Neural crest cell (in vitro differentiated cells): Measurements from ENCODE around the gene NCL. TPM values are rescaled to one million over a fixed set of nuclear protein-coding genes. Genes with fewer than 3 reads are reported as not detected.
"Not testable (repeated sequence)": the region's sequence is repeated elsewhere in the genome, so short reads cannot be mapped to it uniquely, and the experiment has no call there.

Experiments used
- DNase-seq: peaks from one replicate; pipeline ENCODE4 v3.0.0; 2021; ENCODE audit warnings: low read depth, mixed read lengths, low spot score
- H3K27ac Mint-ChIP-seq: one replicate; pipeline ENCODE4 v1.8.0; 2021; ENCODE audit warnings: mild to moderate bottlenecking, mixed read lengths; ENCODE audit not compliant: unreplicated experiment
- H3K27me3 Mint-ChIP-seq: 2 replicates; pipeline ENCODE4 v1.8.0; 2021; ENCODE audit warnings: low read depth, mild to moderate bottlenecking, mixed read lengths
- H3K36me3 Mint-ChIP-seq: 2 replicates; pipeline ENCODE4 v1.8.0; 2021; ENCODE audit warnings: low read depth, mild to moderate bottlenecking, mixed read lengths
- H3K4me1 Mint-ChIP-seq: 2 replicates; pipeline ENCODE4 v1.8.0; 2021; ENCODE audit warnings: mixed read lengths
- H3K4me3 Mint-ChIP-seq: one replicate; pipeline ENCODE4 v1.8.0; 2021; ENCODE audit warnings: mild to moderate bottlenecking, mixed read lengths
- H3K9me3 Mint-ChIP-seq: 2 replicates; pipeline ENCODE4 v1.8.0; 2021; ENCODE audit warnings: mixed read lengths
- CTCF ChIP-seq: fragments of 200-600 bp; sonication (generic); conservative IDR thresholded peaks from 2 replicates; pipeline ENCODE4 v1.5.0; 2021; ENCODE audit warnings: antibody characterized with exemption, mild to moderate bottlenecking
- total RNA-seq: library from RNA; stranded (reverse); gene quantifications from 2 replicates; pipeline ENCODE4 v1.2.1, GENCODE V29; 2021

Gene NCL
- total RNA-seq, 1 donor from 2014 or later = 999 TPM

GRCh38 chr2:231450548-231450989 is 13.7 kb downstream of the NCL start:
- no peak for TF ChIP-seq CTCF
- no peak overlapping the region for H3K27ac Mint-ChIP-seq
- peak overlapping the region; percentile 59 for H3K4me3 Mint-ChIP-seq
- H3K4me1 Mint-ChIP-seq = peaks cover 20% of the 10 kb centered on the region
- no peak for DNase-seq
- H3K9me3 Mint-ChIP-seq = no peaks in the 10 kb centered on the region
- peaks cover 8% of the 10 kb centered on the region for H3K27me3 Mint-ChIP-seq
- H3K36me3 Mint-ChIP-seq = peaks cover 27% of the 10 kb centered on the region

GRCh38 chr2:231449503-231450054 is 14.7 kb downstream of the NCL start:
- H3K4me1 Mint-ChIP-seq = peaks cover 20% of the 10 kb centered on the region
- TF ChIP-seq CTCF = no peak
- H3K4me3 Mint-ChIP-seq = no peak overlapping the region
- no peak for DNase-seq
- no peak overlapping the region for H3K27ac Mint-ChIP-seq
- peaks cover 20% of the 10 kb centered on the region for H3K36me3 Mint-ChIP-seq
- peaks cover 6% of the 10 kb centered on the region for H3K27me3 Mint-ChIP-seq
- H3K9me3 Mint-ChIP-seq = no peaks in the 10 kb centered on the region

- no peak for TF ChIP-seq CTCF
- Mint-ChIP-seq H3K27me3 (no peaks in the 10 kb centered on the region), H3K27ac (no peak overlapping the region), H3K9me3 (peaks cover 2% of the 10 kb centered on the region), H3K36me3 (no peaks in the 10 kb centered on the region), H3K4me1 (no peaks in the 10 kb centered on the region), H3K4me3 (no peak overlapping the region)
- no peak for DNase-seq
Measured at GRCh38 chr2:231436957-231437356, 27.3 kb downstream of the NCL start.

GRCh38 chr2:231433990-231434389 is 30.3 kb downstream of the NCL start:
- Mint-ChIP-seq H3K27me3 (no peaks in the 10 kb centered on the region), H3K4me3 (no peak overlapping the region), H3K36me3 (no peaks in the 10 kb centered on the region), H3K27ac (no peak overlapping the region), H3K9me3 (peaks cover 7% of the 10 kb centered on the region), H3K4me1 (peaks cover 4% of the 10 kb centered on the region)
- no peak for DNase-seq
- no peak for TF ChIP-seq CTCF

GRCh38 chr2:231431606-231432005 is 32.7 kb downstream of the NCL start:
- Mint-ChIP-seq H3K4me1 (peaks cover 4% of the 10 kb centered on the region), H3K27me3 (no peaks in the 10 kb centered on the region), H3K27ac (no peak overlapping the region), H3K9me3 (peaks cover 7% of the 10 kb centered on the region), H3K36me3 (no peaks in the 10 kb centered on the region), H3K4me3 (no peak overlapping the region)
- no peak for DNase-seq
- TF ChIP-seq CTCF = no peak

GRCh38 chr2:231430437-231430836 is 33.8 kb downstream of the NCL start:
- not testable (repeated sequence) for H3K4me1 Mint-ChIP-seq, H3K27me3 Mint-ChIP-seq, H3K36me3 Mint-ChIP-seq, H3K4me3 Mint-ChIP-seq, DNase-seq, H3K9me3 Mint-ChIP-seq, H3K27ac Mint-ChIP-seq
